GM12878 (cell line): ENCODE measurements around the gene MEIOB. TPM values are rescaled to one million over a fixed set of nuclear protein-coding genes. Genes with fewer than 3 reads are reported as not detected.

ENCODE experiments used
- ATAC-seq: fragments of 200-7000 bp; cut with Tn5 transposase; 3 replicates; pipeline ENCODE4 v1.9.1; 2020; ENCODE audit warnings: mild to moderate bottlenecking, moderate library complexity
- BruUV-seq: library from RNA; stranded (reverse); fragments of 400-500 nt; replicated peaks from 2 replicates; lab custom pipeline; 2021; lab: Mats Ljungman, UMichigan
- CTCF ChIA-PET: fragments of 300-600 bp; sonication (Branson Sonifier 250); formaldehyde crosslinking; extraction: SDS; loops from one replicate; lab custom pipeline; 2021; ENCODE audit warnings: inconsistent platforms; lab: Yijun Ruan, JAX
- POLR2A ChIA-PET: fragments of 350-600 bp; formaldehyde crosslinking; extraction: SDS; loops from one replicate; lab custom pipeline; 2021; ENCODE audit warnings: inconsistent platforms; lab: Charles Lee
- RAD21 ChIA-PET: fragments of 300-600 bp; sonication (Branson Sonifier 250); formaldehyde crosslinking; loops from one replicate; lab custom pipeline; 2023; ENCODE audit warnings: antibody characterized with exemption; ENCODE audit not compliant: unreplicated experiment; lab: Charles Lee
- SMC1A ChIA-PET: fragments of 300-600 bp; sonication (Branson Sonifier 250); formaldehyde crosslinking; loops from one replicate; lab custom pipeline; 2023; ENCODE audit not compliant: unreplicated experiment, uncharacterized antibody; lab: Charles Lee
- DNase-seq: peaks from one replicate; pipeline ENCODE4 v3.0.0-alpha.2; 2011; ENCODE audit warnings: low read depth, low spot score
- FAIRE-seq: peaks from 3 replicates; lab custom pipeline; 2011; peaks lifted over from hg19 to GRCh38; lab: Jason Lieb, UNC
- H2AFZ ChIP-seq: 2 replicates; pipeline ENCODE4 v1.6.0; 2011; ENCODE audit warnings: low read depth, low read length, control low read depth; ENCODE audit not compliant: control insufficient read depth
- H3K27ac ChIP-seq: 2 replicates; pipeline ENCODE4 v1.5.1; 2011; ENCODE audit warnings: control low read depth; ENCODE audit not compliant: control insufficient read depth, insufficient read depth
- H3K27me3 ChIP-seq, 2 experiments: replicated peaks in 1 of 2; 2 replicates each; pipeline versions ENCODE4 v1.6.0 to v1.6.1; 2011; ENCODE audit warnings: low read length in 1 of 2; ENCODE audit not compliant: control insufficient read depth in 2 of 2, insufficient read depth in 2 of 2
- H3K36me3 ChIP-seq, 2 experiments: 2 replicates each; pipeline ENCODE4 v1.5.1; 2011; ENCODE audit warnings: low read length in 1 of 2; ENCODE audit not compliant: control insufficient read depth in 2 of 2, insufficient read depth in 2 of 2
- H3K4me1 ChIP-seq: 2 replicates; pipeline ENCODE4 v1.6.1; 2011; ENCODE audit warnings: mild to moderate bottlenecking, low read length, moderate library complexity, mixed read lengths; ENCODE audit not compliant: control insufficient read depth, insufficient read depth
- H3K4me2 ChIP-seq: 2 replicates; pipeline ENCODE4 v1.6.0; 2011; ENCODE audit warnings: control low read depth; ENCODE audit not compliant: control insufficient read depth, insufficient read depth
- H3K4me3 ChIP-seq: fragments of 200-600 bp; sonication (generic); 2 replicates; pipeline ENCODE4 v1.5.1; 2016
- H3K79me2 ChIP-seq: 2 replicates; pipeline ENCODE4 v1.6.0; 2011; ENCODE audit warnings: low read length; ENCODE audit not compliant: control insufficient read depth, insufficient read depth
- H3K9ac ChIP-seq: 2 replicates; pipeline ENCODE4 v1.8.0; 2011; ENCODE audit warnings: low read length, control low read depth, mixed read lengths; ENCODE audit not compliant: control insufficient read depth, insufficient read depth
- H3K9me3 ChIP-seq: replicated peaks from 3 replicates; pipeline ENCODE4 v1.5.1; 2011; ENCODE audit warnings: mild to moderate bottlenecking, low read length; ENCODE audit not compliant: control insufficient read depth, insufficient read depth
- H4K20me1 ChIP-seq: 2 replicates; pipeline ENCODE4 v1.6.0; 2011; ENCODE audit not compliant: control insufficient read depth, insufficient read depth
- CEBPZ ChIP-seq: fragments of 150-350 bp; IDR thresholded peaks from 2 replicates; pipeline ENCODE4 v1.6.1; 2016; ENCODE audit warnings: low read depth, low read length
- HCFC1 ChIP-seq: fragments of 150-350 bp; IDR thresholded peaks from 2 replicates; pipeline ENCODE4 v1.6.1; 2014; ENCODE audit warnings: low read length
- HDAC6 ChIP-seq: fragments of 200-600 bp; sonication (generic); IDR thresholded peaks from one replicate; pipeline ENCODE4 v1.8.0; 2017; ENCODE audit warnings: antibody characterized with exemption; ENCODE audit not compliant: unreplicated experiment
- MEF2A ChIP-seq: IDR thresholded peaks from 2 replicates; pipeline ENCODE4 v1.6.1; 2011; ENCODE audit warnings: low read depth, mild to moderate bottlenecking, low read length, moderate library complexity; ENCODE audit not compliant: insufficient read depth
- MTA2 ChIP-seq: fragments of 450-650 bp; IDR thresholded peaks from 2 replicates; pipeline ENCODE4 v1.6.1; 2016; ENCODE audit warnings: low read depth, mild to moderate bottlenecking, moderate library complexity
- NFYA ChIP-seq: IDR thresholded peaks from 2 replicates; pipeline ENCODE4 v1.6.1; 2011; ENCODE audit warnings: low read depth, mild to moderate bottlenecking, low read length, improper control_type of control experiment, borderline replicate concordance
- POLR2A ChIP-seq: IDR thresholded peaks from 2 replicates; pipeline ENCODE4 v1.6.1; 2011; ENCODE audit warnings: low read depth, mild to moderate bottlenecking, low read length
- RB1 ChIP-seq: fragments of 450-650 bp; formaldehyde crosslinking; IDR thresholded peaks from 2 replicates; pipeline ENCODE4 v1.6.1; 2017; ENCODE audit warnings: mild to moderate bottlenecking, borderline replicate concordance
- WGBS: methylation state at CpG from one replicate; pipeline ENCODE4 v1.1.6; 2016; ENCODE audit warnings: low lambda C conversion rate; ENCODE audit not compliant: insufficient replicate concordance, insufficient coverage; ENCODE audit errors: missing lambda C conversion rate; 5-methylcytosine and 5-hydroxymethylcytosine counted together
- in situ Hi-C: fragments of 300-500 bp; cut with MboI; formaldehyde crosslinking; loops from 9 replicates; pipeline ENCODE4 v1.14.3; 2018; ENCODE audit warnings: mixed read lengths
- intact Hi-C: fragments of 100-400 bp; cut with micrococcal nuclease; formaldehyde crosslinking; loops from one replicate; pipeline ENCODE4 v1.14.2; 2022; ENCODE audit not compliant: unreplicated experiment
- polyA plus RNA-seq, 11 experiments: library from polyadenylated mRNA; depleted of rRNA in 4 of 11; unstranded in 6 of 11; stranded (reverse) in 5 of 11; fragments of >200 nt; fragmentation: Nextera tagmentation in 4 of 11; fragmentation: Illumina TruSeq in 1 of 11; extraction: Ambion mirVana in 4 of 11; extraction: Trizol in 1 of 11; gene quantifications; 1 replicate in 1 of 11; 2 replicates in 10 of 11; pipeline versions ENCODE4 v1.2.1 to v1.2.3, GENCODE V29; 2011 to 2016; ENCODE audit warnings: inconsistent platforms in 2 of 11, missing spikeins in 2 of 11, low read depth in 1 of 11
- total RNA-seq, 4 experiments: library from RNA; depleted of rRNA in 3 of 4; stranded (reverse); fragments of >200 nt in 3 of 4; fragmentation: Illumina TruSeq in 1 of 4; extraction: Trizol in 1 of 4; gene quantifications; 2 replicates each; pipeline versions ENCODE4 v1.2.1 to v1.2.3, GENCODE V29; 2013 to 2021
- TF ChIP-seq, protein P1 (sequence below): IDR thresholded peaks from 2 replicates; pipeline ENCODE4 v1.6.1; 2012; ENCODE audit warnings: low read depth, low read length, improper control_type of control experiment
- TF ChIP-seq, protein P2 (sequence below), 3 experiments: IDR thresholded peaks in 2 of 3; conservative IDR thresholded peaks in 1 of 3; 2 replicates each; pipeline ENCODE4 v1.5.1; 2011; ENCODE audit warnings: low read depth in 3 of 3, low read length in 3 of 3, mild to moderate bottlenecking in 3 of 3, control low read depth in 2 of 3, moderate library complexity in 2 of 3, inconsistent platforms in 1 of 3, mixed read lengths in 1 of 3; ENCODE audit not compliant: control insufficient read depth in 2 of 3, insufficient read depth in 1 of 3; ENCODE audit errors: extremely low read depth in 1 of 3

Gene MEIOB
- total and polyA plus RNA-seq, 10 of the 15 experiments (the other 5 are each of a cell fraction or from before 2014, with no cell fraction given): 0.04 to 0.26 (median 0.09) TPM; not detected in 5

GRCh38 chr16:1884889-1885288 lies 12.9 kb upstream of the MEIOB start (continued):
- TF ChIP-seq CEBPZ (no peak), MTA2 (no peak), HCFC1 (no peak), MEF2A (no peak)

DNA sequence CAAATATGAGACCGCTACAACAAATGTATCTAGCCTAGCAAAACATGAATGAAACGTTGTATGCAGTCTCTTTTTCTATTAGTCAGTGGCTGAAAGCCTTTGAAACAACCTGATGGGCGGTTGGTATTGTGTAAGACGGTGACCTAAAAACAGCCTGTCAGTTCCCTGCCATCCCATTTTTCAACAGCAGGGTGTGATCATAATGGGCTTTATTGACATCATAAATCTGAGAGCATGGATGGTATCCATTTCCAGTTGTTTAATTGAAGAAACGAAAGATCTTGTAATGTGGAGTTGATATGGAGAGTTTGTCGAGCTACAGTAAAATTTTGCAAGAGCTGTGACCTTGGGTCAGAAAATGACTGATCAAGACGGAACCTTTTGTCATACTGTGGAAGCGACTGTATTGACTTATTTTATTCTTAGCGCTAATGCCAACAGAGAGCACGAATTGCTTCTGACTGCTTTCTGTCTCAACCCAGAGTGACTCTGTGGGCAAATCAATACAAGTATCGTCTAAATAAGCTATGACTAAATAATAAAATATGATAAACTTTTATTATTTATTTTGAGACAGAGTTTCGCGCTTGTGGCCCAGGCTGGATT lies 12.3 kb upstream of the MEIOB start:
- WGBS: 50% methylated on average over 13 of the region's 13 CpGs
- in situ Hi-C loops: no loop called here
- CTCF ChIA-PET: no interaction called here
- ATAC-seq (0 out of 3 replicates have a peak, but pooled peaks have one; percentile 28), DNase-seq (no peak), FAIRE-seq (no peak)
- Histone ChIP-seq H3K36me3 (no peaks in the 10 kb centered on the region), H2AFZ (no peak overlapping the region), H3K27ac (no peak overlapping the region), H3K27me3 (no peaks in the 10 kb centered on the region), H3K9ac (no peak overlapping the region), H4K20me1 (no peaks in the 10 kb centered on the region), H3K4me2 (no peak overlapping the region), H3K4me3 (no peak overlapping the region), H3K9me3 (no peaks in the 10 kb centered on the region), H3K79me2 (no peaks in the 10 kb centered on the region), H3K4me1 (no peaks in the 10 kb centered on the region)
- intact Hi-C loops: no loop called here
- TF ChIP-seq, protein P1, sequence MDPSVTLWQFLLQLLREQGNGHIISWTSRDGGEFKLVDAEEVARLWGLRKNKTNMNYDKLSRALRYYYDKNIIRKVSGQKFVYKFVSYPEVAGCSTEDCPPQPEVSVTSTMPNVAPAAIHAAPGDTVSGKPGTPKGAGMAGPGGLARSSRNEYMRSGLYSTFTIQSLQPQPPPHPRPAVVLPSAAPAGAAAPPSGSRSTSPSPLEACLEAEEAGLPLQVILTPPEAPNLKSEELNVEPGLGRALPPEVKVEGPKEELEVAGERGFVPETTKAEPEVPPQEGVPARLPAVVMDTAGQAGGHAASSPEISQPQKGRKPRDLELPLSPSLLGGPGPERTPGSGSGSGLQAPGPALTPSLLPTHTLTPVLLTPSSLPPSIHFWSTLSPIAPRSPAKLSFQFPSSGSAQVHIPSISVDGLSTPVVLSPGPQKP: no peak
- TF ChIP-seq HDAC6 (no peak), RB1 (no peak), POLR2A (no peak), NFYA (no peak)
- TF ChIP-seq, protein P2, sequence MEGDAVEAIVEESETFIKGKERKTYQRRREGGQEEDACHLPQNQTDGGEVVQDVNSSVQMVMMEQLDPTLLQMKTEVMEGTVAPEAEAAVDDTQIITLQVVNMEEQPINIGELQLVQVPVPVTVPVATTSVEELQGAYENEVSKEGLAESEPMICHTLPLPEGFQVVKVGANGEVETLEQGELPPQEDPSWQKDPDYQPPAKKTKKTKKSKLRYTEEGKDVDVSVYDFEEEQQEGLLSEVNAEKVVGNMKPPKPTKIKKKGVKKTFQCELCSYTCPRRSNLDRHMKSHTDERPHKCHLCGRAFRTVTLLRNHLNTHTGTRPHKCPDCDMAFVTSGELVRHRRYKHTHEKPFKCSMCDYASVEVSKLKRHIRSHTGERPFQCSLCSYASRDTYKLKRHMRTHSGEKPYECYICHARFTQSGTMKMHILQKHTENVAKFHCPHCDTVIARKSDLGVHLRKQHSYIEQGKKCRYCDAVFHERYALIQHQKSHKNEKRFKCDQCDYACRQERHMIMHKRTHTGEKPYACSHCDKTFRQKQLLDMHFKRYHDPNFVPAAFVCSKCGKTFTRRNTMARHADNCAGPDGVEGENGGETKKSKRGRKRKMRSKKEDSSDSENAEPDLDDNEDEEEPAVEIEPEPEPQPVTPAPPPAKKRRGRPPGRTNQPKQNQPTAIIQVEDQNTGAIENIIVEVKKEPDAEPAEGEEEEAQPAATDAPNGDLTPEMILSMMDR (IDR thresholded peaks at IDR 0.05 in 2 of 3, conservative IDR thresholded peaks at IDR 0.05 in 1 of 3; ENCODE audit: control insufficient read depth in 2 of 3, extremely low read depth in 1 of 3, insufficient read depth in 1 of 3, low read depth in 3 of 3, low read length in 3 of 3): 0 out of 6 replicates have a peak, but pooled peaks of 1 of the 3 experiments have one; percentile 5
- RAD21 ChIA-PET: no interaction called here
- POLR2A ChIA-PET: no interaction called here
- SMC1A ChIA-PET: interaction anchor here (0.7 kb wide), 1 partner anchor 9 kb away, joined by 3 read pairs; no protein-coding TSS in a partner anchor
- no TSS peak for BruUV-seq
